ENCODE data around the gene LRRTM2.
"Not testable (repeated sequence)": the region's sequence is repeated elsewhere in the genome, so short reads cannot be mapped to it uniquely, and the experiment has no call there.

The LRRTM2 gene, protein sequence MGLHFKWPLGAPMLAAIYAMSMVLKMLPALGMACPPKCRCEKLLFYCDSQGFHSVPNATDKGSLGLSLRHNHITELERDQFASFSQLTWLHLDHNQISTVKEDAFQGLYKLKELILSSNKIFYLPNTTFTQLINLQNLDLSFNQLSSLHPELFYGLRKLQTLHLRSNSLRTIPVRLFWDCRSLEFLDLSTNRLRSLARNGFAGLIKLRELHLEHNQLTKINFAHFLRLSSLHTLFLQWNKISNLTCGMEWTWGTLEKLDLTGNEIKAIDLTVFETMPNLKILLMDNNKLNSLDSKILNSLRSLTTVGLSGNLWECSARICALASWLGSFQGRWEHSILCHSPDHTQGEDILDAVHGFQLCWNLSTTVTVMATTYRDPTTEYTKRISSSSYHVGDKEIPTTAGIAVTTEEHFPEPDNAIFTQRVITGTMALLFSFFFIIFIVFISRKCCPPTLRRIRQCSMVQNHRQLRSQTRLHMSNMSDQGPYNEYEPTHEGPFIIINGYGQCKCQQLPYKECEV

DNA sequence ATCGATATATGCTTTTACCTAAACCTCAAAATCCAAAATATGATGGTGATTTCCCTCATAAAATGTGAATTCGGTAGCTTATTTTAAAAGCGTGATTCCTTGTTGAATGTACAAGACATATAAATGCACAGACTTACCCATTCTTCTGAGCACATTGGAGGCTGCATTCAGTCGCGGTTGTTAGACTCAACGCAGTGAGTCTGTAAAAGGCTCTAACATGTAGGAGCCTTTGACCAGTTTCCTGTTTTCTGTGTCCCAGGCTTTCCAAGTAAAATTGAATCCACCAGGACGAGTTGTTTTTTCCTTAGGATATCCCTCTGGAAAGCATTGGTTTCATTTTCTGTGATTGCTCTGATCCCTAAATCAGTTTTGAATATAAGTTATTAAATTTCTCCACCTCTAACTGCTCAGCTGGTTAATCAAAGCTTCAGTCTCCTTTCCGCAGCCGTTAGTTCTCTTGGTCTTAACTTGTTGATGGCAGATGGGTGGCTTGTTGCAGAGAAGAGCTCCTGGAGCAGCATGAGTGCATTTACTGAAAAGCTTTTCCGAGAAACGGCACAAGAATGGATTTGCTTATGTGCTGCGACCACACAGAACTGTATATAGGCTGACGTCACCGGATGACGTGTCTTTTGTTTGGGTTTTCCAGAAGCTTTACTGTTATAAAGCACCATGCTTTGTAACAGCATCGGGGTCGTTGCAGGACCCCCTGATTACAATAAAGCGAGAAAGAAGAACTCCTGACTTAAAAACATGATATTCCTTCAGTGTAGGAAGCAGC is at the start of gene LRRTM2:
LRRTM2 (minus strand) TSS at position 565 of the 781 bp plus-strand sequence; CDS start at position 141, 424 bp downstream.
- no peak for DNase-seq (ENCODE audit: low spot score)

DNA sequence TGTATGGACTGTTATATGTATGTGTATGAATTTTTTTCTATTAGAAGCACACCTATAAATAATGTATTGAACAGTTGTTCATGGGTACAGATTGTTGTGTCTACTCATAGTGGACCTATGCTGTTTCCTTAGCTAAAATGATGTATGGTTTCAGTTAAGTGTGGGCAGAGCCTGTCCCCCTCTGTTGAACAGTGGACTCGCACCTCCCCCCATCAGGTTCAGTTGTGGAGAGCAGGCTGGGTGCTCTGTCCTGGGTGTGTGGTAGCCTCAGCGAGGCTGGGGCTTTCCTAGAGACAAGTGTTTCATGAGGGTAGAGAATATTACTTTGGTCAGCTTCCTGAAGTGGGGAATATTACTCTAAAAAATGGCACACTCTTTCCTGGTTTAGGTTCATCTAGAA is 47.4 kb upstream of the LRRTM2 start:
- no peak for DNase-seq (ENCODE audit: low spot score)

DNA sequence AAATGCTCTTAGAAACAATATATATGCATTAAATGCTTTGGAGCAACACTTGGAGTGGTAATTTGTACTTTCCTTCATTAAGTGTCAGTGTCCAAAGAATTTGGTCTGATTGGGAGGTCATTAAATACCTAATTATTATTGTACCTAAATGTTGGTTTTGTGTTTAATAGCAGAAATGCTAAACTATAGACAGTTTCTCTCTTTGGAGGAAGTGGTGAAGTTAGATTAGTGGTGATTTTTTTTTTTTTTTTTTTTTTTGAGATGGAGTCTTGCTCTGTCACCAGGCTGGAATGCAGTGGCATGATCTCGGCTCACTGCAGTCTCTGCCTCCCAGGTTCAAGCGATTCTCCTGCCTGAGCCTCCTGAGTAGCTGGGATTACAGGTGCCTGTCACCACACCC is 46.2 kb upstream of the LRRTM2 start:
- not testable (repeated sequence) for DNase-seq (ENCODE audit: low spot score)

DNA sequence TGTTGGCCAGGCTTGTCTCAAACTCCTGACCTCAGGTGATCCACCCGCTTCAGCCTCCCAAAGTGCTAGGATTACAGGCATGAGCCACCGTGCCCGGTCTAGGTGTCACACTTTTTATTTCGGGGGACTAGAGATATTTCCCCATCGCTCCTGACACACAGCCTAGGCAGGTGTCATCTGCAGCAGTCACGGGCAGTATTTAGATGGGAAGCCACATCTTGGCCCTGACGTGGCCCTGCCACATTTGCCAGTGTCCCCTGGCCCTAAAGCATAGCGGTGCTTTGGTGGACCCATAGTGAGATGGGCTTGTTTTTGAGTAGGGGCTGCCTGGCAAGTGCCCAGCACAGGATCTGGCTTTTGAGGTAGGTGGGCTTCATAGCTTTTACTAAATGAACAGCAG is 45.0 kb upstream of the LRRTM2 start:
- no peak for DNase-seq (ENCODE audit: low spot score)

DNA sequence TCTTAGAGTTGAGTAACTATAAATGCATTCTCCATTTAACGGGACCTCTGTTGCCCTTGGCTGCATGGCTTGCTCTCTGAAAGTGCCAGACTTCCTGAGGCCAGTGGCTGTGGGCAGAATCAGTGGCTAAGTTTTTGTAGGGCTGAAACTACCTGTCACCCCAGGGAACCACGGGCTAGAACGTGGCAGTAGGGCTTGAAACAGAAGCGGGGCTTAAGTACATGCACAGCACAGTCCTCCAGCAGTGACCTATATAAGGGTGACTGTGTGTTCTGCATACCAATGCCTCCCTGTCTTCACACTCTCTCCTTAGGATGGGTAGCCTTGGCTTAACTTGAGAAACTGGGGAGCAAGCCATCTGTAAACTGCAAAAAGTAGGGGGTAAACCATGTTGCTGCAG is 43.6 kb upstream of the LRRTM2 start:
- no peak for DNase-seq (ENCODE audit: low spot score)

DNA sequence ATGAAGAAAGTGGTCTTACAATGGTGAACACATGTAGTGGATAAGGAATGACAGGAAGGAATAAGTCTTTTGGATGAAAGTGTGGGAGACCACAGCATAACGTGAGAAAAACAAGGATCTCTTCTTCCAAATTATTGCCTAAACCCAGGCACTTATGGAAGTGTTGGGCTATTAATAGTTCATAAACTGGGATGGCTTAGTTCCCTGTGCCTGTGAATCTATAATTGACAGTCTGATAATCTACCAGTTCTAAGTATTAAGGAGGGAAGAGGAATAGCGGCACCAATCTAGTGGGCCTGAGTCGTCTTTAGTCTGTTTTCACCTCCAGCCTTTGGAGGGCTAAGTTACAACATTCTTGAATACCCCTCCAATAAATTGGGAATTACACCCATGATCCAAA is 39.2 kb upstream of the LRRTM2 start:
- no peak for DNase-seq (ENCODE audit: low spot score)

DNA sequence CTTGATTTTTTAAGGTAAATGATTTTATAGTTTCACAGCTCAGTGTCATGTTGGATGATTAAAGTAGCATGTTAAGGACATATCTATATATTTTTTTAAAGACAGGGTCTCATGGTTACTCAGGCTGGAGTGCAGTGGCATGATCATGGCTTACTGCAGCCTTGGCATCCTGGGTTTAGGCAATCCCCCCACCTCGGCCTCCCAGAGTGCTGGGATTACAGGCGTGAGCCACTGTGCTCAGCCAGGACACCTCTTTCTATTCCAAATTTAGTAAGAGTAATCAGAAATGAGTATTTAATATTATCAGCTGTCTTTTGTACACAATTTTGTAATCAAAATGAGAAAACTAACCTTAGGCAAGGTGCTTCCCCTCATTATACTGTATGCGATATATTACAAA is 38.6 kb upstream of the LRRTM2 start:
- DNase-seq (ENCODE audit: low spot score) = no peak

DNA sequence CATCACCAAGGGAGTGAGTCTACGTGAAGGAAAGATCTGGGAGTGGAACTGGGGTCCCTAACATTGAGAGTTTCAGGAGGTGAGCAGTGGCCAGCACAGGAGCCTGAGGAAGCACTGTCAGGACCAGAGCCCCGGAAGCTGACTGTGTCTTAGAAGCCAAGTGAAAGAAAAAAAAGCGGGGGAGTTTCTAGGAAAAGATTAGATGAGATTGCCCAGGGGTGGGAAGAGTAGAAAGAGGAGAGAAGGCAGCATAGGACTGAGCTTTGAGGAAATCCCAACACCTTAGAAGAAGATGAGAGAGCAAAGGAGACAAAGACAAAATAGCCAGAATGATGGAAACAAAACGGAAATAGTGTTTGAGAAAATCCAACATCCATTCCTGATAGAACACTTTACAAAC is 37.0 kb upstream of the LRRTM2 start:
- DNase-seq (ENCODE audit: low spot score) = no peak

DNA sequence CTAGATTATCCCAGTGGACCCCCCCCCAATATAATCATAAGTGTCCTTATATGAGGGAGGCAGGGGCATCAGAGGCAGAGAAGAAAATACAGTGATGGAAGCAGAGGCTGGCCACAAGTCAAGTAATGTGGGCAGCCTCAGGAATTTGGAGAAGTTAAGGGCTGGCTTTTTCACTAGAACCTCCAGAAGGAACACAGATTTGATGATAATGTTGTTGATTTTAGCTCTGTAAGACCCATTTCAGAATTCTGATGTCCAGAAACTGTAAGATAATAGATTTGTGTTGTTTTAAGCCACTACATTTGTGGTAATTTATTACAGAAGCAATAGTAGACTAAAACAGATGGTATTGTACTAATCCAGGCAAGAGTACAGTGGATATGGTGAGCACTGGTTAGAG is 36.3 kb upstream of the LRRTM2 start:
- DNase-seq (ENCODE audit: low spot score) = no peak

DNA sequence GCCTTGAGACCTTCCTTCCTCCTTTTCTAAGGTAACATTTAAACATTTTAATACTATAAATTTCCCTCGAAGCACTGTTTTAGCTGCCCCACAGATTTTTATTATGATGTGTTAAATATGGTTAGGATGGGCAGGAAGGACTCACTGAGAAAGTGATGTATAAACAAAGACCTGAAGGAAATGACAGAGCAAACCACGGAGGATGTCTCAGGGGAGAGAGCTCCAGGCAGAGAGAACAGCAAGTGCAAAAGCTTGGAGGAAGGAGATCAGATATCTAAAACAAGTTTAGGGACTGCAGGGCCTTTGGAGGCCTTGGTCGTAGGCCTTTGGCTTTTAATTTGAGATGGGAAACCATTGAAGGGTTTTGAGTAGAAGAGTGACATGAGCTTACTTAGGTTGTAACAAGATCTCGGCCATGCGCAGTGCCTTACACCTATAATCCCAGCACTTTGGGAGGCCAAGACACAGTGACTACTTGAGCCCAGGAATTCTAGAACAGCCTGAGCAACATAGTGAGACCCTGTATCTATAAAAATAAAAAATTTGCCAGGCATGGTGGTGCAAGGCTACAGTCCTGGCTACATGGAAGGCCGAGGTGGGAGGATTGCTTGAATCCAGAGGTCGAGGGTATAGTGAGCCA is 35.5 kb upstream of the LRRTM2 start:
- DNase-seq (ENCODE audit: low spot score) = no peak

DNA sequence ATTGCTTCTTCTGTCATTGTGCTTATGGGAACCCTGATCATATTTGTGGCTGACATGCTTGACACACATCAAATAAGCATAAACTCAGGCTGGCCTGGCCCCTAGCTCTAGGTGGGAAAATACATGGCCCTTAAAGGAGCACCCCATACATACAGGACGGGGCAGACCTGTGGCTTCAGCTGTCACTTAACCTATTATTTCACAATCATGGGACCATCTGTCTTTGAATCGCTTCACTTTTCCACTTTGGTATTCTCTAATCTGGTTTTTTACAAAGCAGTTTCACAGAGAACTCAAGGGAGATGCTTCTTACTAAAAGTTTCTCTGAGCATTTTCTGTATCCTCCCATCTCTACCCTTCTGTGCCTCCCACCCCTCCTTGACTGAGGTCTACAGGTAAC is 34.6 kb upstream of the LRRTM2 start:
- DNase-seq (ENCODE audit: low spot score) = no peak

DNA sequence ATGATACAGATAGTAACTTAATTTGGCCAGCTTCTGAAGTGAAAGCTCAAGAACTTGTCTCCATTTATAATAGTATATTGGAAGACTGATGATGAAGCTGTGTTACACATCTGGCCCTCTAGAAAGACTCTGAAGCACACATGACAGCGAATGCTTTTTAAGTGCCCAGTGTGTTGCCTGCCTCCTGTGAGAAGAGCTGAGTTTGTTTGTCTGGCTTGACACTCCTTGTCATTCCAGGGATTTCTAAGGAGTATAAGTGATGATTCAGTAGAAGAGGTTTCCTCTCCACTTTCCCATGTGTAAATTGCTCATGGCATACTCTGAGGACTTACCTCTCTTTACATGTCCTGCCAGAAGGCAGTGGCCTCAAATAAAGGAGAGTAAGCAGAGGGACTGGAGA is 30.4 kb upstream of the LRRTM2 start:
- peak; percentile 37 for DNase-seq (ENCODE audit: low spot score)

DNA sequence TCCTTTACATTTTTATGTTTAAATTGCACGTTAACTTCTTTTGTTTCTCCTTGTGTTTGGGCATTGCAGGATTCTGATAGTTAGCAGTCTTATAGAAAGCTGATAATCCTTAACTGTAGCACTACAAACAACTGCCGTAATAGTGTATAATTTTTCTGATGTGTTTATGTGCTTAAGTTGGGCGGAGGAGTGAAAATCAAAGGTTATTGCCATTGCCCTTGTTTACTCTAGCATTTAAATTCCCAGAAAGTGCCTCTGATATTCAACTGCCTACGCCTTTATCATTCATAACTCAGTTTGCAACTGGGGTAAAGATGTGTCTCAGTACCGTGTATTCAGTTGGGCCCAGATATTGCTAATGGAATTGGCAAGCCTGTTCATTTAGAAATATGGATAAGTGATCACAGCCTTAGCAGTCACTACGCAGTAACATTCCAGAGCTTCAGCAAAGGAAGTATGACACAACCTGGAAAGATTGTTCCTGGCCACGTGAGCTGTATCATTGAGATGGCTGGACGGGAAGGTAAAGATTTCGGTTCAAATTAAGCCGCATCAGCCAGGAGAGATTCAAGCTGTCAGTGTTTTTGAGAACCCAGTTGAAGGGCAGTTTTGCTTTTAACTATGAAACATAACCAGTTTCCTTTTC is 28.1 kb upstream of the LRRTM2 start:
- no peak for DNase-seq (ENCODE audit: low spot score)

DNA sequence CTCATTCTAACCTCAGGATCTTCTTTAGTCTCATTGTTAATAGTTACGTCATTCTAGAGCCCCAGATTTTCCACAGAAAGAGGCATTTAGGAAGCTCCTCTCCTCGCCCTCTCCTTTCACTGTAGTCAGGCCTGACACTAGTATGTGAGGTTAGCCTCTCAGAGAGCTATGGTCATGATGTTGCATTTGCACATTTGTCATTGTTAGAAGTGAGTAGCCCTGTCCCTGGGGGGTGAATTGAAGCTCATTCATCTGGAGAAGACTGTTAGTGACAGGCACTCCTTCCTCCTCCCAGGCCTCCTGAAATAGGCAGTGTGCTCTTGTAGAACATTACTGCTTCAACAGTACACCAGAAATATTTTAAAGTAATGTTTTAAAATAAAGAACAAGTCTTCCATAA is 26.6 kb upstream of the LRRTM2 start:
- DNase-seq (ENCODE audit: low spot score) = no peak

DNA sequence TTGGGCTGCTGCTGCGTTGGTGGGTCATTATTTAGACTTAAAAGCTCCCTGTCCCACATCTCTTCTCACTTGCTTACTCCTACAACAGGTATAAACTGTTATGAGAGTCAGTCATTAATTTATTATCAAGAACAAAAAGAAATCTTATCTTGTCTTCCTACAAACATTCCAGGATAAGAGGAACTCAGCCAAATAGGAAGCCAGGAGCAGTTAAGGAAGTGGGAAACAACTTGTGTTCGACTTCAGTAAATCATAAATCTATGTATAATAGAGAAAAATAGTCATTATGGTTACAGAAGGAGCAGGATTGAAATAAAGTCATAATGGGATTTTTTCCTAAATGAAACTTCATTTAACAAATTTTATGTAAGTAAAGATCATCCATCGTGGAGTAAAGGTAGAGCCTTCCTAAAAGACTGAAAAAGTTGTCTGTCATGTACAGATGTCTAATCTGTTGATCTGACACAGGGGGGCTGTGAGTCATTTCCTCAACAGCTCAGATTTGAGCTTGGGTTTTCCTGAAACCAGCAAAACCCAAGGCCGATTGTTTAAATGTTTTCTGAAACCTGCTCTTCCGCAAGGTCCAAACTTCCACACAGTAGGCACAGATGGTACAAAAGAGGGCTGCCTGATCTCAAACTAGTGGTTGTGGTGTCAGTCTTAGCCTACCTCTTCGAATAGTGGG is 25.3 kb upstream of the LRRTM2 start:
- DNase-seq (ENCODE audit: low spot score) = no peak

DNA sequence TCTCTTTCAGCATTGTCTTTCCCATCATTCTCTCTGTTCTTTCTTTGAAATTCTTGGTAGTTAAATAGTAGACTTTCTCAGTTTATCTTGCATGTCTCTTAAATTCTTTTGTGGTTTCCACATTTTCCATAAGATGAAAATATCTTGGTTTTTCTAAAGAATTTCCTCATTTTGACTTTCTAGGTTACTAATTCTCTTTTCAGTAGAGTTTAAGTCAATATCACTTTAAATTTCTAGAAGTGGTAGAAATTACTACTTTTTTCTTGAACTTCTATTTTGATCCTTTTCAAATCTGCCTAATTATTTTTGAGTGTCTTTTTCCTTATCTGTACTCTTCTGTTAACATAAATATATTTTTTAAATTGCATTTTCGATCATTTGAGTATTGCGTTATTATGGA is 23.6 kb upstream of the LRRTM2 start:
- DNase-seq (ENCODE audit: low spot score) = no peak

DNA sequence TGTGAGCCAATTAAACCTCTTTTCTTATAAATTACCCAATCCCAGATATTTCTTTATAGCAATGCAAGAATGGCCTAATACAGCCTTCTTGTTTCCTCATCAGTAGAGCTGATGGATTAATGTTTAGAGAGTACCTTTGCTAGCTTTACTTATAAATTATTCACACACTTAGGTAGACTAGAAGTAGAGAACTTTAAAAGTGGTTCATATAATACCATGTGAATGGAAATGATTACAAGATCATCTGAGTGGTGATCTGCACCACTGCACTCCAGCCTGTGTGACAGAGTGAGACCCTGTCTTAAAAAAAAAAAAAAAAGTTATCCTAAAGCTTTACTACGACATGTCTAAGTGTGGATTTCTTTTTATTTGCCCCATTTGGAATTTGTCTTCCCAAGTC is 23.2 kb upstream of the LRRTM2 start:
- no peak for DNase-seq (ENCODE audit: low spot score)

DNA sequence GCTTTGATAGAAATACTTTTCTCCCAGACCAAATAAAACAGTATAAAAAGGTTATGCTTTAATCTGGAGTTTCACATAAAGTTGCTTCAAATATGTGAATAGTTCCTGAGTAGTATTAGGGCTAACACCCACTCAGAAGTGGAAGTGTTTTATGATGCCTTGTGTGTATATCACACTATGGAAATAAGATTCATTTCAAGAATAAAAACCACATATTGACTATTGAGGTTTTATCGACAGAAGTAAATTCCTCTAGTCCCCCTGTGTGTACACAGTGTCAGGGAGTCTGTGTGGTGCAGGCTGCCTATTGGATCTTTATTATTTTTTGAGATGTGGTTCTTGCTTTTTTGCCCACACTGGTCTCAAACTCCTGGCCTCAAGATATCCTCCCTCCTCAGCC is 20.8 kb upstream of the LRRTM2 start:
- DNase-seq (ENCODE audit: low spot score) = no peak

DNA sequence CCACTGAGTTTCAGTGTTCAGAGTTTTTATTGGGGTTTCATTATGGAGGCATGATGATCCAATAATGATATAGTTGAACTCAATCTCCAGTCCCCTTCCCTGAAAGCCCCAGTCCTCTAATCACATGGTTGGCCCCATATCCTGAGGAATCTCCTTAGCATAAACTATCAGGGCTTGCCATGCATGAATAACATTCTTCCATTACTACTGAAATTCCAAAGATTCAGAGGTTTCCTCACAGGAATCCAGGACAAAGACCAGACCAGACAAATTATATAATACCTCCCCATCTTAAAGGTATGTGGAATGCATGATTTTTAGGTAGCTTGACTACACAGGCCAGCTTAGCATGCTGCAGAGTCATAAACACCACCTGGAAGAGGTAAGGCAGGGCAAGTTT is 15.5 kb upstream of the LRRTM2 start:
- no peak for DNase-seq (ENCODE audit: low spot score)

DNA sequence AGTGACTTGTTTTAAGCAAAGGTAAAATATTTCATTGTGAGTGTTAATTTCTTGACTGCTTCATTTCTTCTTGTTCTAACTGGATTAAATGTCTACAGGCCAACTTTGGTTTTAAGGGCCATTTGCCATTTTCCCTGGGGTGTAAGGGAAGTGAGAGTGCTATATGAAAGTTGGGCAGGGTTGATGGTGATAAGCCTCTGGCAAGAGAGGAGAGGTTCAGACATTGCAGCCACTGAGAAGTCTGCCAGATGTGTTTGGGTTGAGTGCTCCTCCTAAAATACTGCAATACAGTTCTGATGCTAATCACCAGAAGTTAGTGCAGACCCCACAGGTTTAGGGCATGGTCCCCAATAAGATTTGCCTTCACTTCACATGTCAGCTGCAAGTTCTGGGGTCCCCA is 14.9 kb upstream of the LRRTM2 start:
- no peak for DNase-seq (ENCODE audit: low spot score)

DNA sequence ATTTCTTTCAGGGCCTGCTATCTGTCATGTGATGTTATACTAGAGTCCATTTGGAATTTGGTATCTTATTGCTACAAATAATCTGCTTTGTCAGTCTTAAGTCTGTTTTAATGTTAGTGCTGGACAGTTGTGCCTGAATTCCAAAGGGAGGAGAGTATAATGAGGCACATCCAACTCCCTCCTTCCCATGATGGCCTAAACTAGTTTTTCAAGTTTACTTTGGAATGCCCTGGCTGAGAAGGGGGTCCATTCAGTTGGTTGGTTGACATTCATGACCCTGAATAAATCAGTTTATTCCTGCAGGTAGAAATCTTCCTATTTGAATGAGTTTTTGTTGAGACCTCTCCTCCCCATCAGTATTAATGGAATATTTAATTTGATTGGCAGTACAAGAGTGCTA is 9.4 kb upstream of the LRRTM2 start:
- no peak for DNase-seq (ENCODE audit: low spot score)

DNA sequence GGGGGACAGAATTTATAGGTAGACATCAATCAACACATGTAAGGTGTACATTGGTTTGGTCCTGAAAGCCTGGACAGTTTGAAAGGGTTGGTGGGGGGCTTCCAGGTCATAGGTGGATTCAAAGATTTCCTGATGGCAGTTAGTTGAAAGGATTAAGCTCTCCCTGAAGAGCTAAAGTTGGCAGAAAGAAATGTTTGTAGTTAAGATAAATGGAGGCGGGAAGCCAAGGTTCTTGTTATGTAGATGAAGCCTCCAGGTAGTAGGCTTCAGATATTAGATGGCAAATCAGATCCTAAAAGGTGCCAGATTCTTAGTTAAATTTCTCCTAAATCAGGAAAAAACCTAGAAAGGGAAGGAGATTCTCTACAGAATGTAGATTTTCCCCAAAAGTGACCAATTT is 9.0 kb upstream of the LRRTM2 start:
- DNase-seq (ENCODE audit: low spot score) = no peak
